ENCODE results near the gene MSH5.

The MSH5 gene

GRCh38 chr6:31733734-31734133, 6.1 kb upstream of the MSH5 start:
- intact Hi-C loops (cut with DNase I; ENCODE audit: low total_unique reads) = no loop called here
- H3K4me1 ChIP-seq = peaks cover 0 to 46% (median 27%) of the 10 kb centered on the region in 4 donors

DNA sequence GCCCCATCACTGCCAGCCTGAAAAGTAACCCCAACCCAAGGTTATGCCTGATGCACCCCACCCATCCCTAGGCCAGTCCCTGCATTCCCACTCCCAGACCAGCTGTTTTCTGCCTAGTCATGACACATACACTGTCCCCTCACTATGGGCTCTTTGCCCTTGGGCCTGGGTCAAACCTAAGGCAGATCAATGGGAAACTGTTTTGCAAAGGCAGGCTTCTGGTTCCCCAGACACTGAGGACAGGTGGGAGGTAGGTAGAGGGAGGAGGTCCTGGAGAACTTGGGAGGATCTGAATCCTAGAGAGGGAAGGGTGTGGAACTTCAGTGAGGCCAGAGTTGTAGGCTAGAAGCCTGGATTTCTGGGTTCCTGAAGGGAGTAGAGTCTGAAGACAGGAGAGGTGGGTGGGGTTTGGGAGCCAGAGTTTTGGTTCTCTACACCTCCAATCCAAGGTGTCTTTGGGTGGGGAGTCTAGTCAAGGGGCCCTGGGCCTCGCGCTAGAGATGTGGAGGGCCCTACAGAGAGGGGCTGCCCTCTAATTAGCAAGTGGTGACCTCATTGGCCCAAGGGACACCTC, 5.5 kb upstream of the MSH5 start:
- intact Hi-C loops (cut with DNase I; ENCODE audit: low total_unique reads) = no loop called here
- DNase-seq = no peak
- Histone ChIP-seq H3K36me3 (peaks cover 37 to 38% (median 38%) of the 10 kb centered on the region in 3 donors), H3K4me3 (peak overlapping the region; percentile 64 to 87), H3K9me3 (no peaks in the 10 kb centered on the region), H3K4me1 (peaks cover 0 to 46% (median 27%) of the 10 kb centered on the region in 4 donors), H3K27ac (peak overlapping the region; percentile 86 to 96), H3K27me3 (no peaks in the 10 kb centered on the region)
- TF ChIP-seq, protein P1, sequence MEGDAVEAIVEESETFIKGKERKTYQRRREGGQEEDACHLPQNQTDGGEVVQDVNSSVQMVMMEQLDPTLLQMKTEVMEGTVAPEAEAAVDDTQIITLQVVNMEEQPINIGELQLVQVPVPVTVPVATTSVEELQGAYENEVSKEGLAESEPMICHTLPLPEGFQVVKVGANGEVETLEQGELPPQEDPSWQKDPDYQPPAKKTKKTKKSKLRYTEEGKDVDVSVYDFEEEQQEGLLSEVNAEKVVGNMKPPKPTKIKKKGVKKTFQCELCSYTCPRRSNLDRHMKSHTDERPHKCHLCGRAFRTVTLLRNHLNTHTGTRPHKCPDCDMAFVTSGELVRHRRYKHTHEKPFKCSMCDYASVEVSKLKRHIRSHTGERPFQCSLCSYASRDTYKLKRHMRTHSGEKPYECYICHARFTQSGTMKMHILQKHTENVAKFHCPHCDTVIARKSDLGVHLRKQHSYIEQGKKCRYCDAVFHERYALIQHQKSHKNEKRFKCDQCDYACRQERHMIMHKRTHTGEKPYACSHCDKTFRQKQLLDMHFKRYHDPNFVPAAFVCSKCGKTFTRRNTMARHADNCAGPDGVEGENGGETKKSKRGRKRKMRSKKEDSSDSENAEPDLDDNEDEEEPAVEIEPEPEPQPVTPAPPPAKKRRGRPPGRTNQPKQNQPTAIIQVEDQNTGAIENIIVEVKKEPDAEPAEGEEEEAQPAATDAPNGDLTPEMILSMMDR (IDR thresholded peaks at IDR 0.05) = no peak

More at GRCh38 chr6:31733734-31734133, 6.1 kb upstream of the MSH5 start:
- Histone ChIP-seq H3K27ac (peak overlapping the region; percentile 86 to 96), H3K4me3 (peak overlapping the region in 1 of 2 donors; percentile 87), H3K27me3 (no peaks in the 10 kb centered on the region), H3K36me3 (peaks cover 37 to 38% (median 38%) of the 10 kb centered on the region in 3 donors), H3K9me3 (no peaks in the 10 kb centered on the region)
- TF ChIP-seq, protein P1 (IDR thresholded peaks at IDR 0.05) = no peak
- no peak for DNase-seq

GRCh38 chr6:31734821-31735406, 4.9 kb upstream of the MSH5 start:
- Histone ChIP-seq H3K4me3 (peak overlapping the region; percentile 64 to 87), H3K27ac (peak overlapping the region; percentile 86 to 96), H3K27me3 (no peaks in the 10 kb centered on the region), H3K36me3 (peaks cover 37 to 38% (median 38%) of the 10 kb centered on the region in 3 donors), H3K9me3 (no peaks in the 10 kb centered on the region), H3K4me1 (peaks cover 0 to 49% (median 28%) of the 10 kb centered on the region in 4 donors)
- intact Hi-C loops (cut with DNase I; ENCODE audit: low total_unique reads) = loop anchor here (5.0 kb wide), 1 partner anchor 33 kb away; the partner anchor contains the start of gene ABHD16A
- peak; percentile 53 to 78 for DNase-seq
- TF ChIP-seq, protein P1 (IDR thresholded peaks at IDR 0.05) = no peak

DNA sequence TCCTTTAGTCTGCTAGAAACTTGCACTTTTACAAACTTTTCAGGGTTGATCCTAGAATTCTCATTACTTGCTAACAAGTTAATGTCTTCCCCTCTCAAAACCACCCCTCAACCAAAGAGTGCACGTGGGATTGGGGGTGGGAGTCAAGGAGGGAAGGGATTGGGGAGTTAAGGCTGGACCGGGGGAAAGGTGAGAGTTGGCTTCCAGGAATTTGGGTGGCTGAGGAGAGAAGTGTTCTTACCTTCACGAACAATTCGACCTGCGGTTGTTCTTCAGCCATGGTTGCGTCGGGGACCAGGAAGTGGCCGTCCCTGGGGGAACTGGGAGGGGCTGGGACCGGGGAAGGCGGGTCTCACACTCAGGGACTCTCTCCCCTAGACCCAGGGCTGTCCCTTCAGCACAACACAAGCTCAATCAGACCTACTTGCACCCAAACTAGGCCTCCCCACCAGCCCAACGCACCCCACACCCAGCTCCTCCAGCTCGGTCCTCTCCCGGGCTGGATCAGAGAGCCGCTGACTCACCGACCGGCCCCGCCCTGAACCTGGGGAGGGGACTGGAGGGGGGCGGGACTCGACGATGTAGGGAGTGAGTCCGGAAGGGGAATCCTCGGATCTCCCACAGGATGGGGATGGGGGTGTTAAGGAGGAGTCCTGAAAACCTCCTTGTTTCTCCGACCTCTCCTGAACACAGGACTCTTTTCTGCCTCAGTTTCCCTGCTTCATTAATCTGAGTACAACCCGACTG, 3.6 kb upstream of the MSH5 start, which contains the start of gene CLIC1:
Gene CLIC1, minus strand, starts transcription at position 510 of the 747 bp plus-strand sequence. Its CDS starts 230 bp downstream, at position 280.
- peak within 1 kb of the TSS; percentile 86 to 96 for H3K27ac ChIP-seq
- TF ChIP-seq, protein P1 (IDR thresholded peaks at IDR 0.05) = no peak

DNA sequence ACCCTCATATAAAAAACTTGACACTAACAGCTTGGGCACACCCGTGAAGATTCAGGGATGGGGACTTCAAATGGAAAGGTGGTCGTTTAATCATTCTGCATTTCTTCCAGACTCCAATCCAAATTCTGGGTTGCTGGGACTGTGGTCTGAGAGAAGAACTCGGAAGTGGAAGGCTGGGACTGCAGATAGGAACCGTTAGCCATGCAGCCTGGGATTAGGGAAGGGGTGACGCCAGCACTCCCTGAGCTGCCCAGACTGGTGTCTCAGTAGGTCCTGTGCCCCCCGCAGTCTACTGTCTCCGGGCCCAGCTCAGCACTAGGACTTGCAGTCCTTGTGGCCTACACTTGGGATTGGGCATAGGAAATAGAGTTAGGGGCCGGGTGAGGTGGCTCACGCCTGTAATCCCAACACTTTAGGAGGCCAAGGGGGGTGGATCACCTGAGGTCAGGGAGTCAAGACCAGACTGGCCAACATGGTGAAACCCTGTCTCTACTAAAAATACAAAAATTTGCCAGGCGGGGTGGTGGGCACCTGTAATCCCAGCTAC, 3.0 kb upstream of the MSH5 start:
- Histone ChIP-seq H3K9me3 (no peaks in the 10 kb centered on the region), H3K4me1 (peaks cover 0 to 48% (median 28%) of the 10 kb centered on the region in 4 donors), H3K36me3 (peaks cover 24 to 25% (median 25%) of the 10 kb centered on the region in 3 donors), H3K27ac (peak overlapping the region; percentile 86 to 96), H3K4me3 (peak overlapping the region; percentile 64 to 87), H3K27me3 (no peaks in the 10 kb centered on the region)
- no peak for DNase-seq
- TF ChIP-seq, protein P1 (IDR thresholded peaks at IDR 0.05) = no peak
- intact Hi-C loops (cut with DNase I; ENCODE audit: low total_unique reads) = loop anchor here (5.0 kb wide), 1 partner anchor 35 kb away; the partner anchor contains the start of gene ABHD16A

More for the DNA sequence above, 3.6 kb upstream of the MSH5 start, which contains the start of gene CLIC1:
- H3K9me3 ChIP-seq = no peaks in the 10 kb centered on the region
- DNase-seq = peak; percentile 92 to 95
- peaks cover 0 to 48% (median 28%) of the 10 kb centered on the region in 4 donors for H3K4me1 ChIP-seq
- no peaks in the 10 kb centered on the region for H3K27me3 ChIP-seq
- H3K4me3 ChIP-seq = peak within 1 kb of the TSS; percentile 64 to 87
- intact Hi-C loops (cut with DNase I; ENCODE audit: low total_unique reads) = loop anchor here (5.0 kb wide), 1 partner anchor 34 kb away; the partner anchor contains the start of gene ABHD16A
- H3K36me3 ChIP-seq = peaks cover 31 to 32% (median 31%) of the 10 kb centered on the region in 3 donors
